CD14-positive monocyte (primary cell): ENCODE data around the gene ACKR2. TPM values are rescaled to one million over a fixed set of nuclear protein-coding genes. Genes with fewer than 3 reads are reported as not detected.

ENCODE experiments used
- DNase-seq, 3 donors: peaks; one replicate each; pipeline ENCODE4 v3.0.0-alpha.2; 2011 to 2022
- H2AFZ ChIP-seq: 2 replicates; pipeline ENCODE4 v1.6.0; 2012; ENCODE audit warnings: mild to moderate bottlenecking, low read depth, low read length, inconsistent platforms; ENCODE audit not compliant: insufficient read depth, poor library complexity, severe bottlenecking
- H3K27ac ChIP-seq, 2 donors: 1 replicate in 1 of 2; 2 replicates in 1 of 2; pipeline ENCODE4 v1.5.1; 2012 to 2013; ENCODE audit warnings: low read length in 2 of 2, control low read depth in 1 of 2, inconsistent platforms in 1 of 2, low read depth in 1 of 2, mild to moderate bottlenecking in 1 of 2
- H3K27me3 ChIP-seq, 2 donors: one replicate each; pipeline versions ENCODE4 v1.6.0 to v1.6.1; 2011 to 2013; ENCODE audit warnings: low read length in 2 of 2; ENCODE audit not compliant: control insufficient read depth in 2 of 2, insufficient read depth in 2 of 2
- H3K36me3 ChIP-seq, 2 donors: replicated peaks in 1 of 2; 1 replicate in 1 of 2; 2 replicates in 1 of 2; pipeline versions ENCODE4 v1.5.1 to v1.6.1; 2012 to 2013; ENCODE audit warnings: low read length in 2 of 2, control low read depth in 1 of 2, inconsistent platforms in 1 of 2, mild to moderate bottlenecking in 1 of 2; ENCODE audit not compliant: insufficient read depth in 2 of 2, control insufficient read depth in 1 of 2
- H3K4me1 ChIP-seq, 2 donors: 1 replicate in 1 of 2; 2 replicates in 1 of 2; pipeline versions ENCODE4 v1.5.1 to v1.6.1; 2012 to 2013; ENCODE audit warnings: low read length in 2 of 2, control low read depth in 1 of 2, inconsistent platforms in 1 of 2, mild to moderate bottlenecking in 1 of 2, moderate library complexity in 1 of 2; ENCODE audit not compliant: insufficient read depth in 2 of 2, control insufficient read depth in 1 of 2
- H3K4me2 ChIP-seq: replicated peaks from 2 replicates; pipeline ENCODE3; 2012; ENCODE audit warnings: low read length, moderate library complexity, mild to moderate bottlenecking; ENCODE audit not compliant: poor library complexity, severe bottlenecking; ENCODE audit errors: extremely low read depth
- H3K4me3 ChIP-seq, 3 experiments: fragments of 200-600 bp in 1 of 3; sonication (generic) in 1 of 3; replicated peaks in 1 of 3; 1 replicate in 2 of 3; 2 replicates in 1 of 3; pipeline ENCODE4 v1.5.1; 2011 to 2013; ENCODE audit warnings: low read length in 3 of 3, mild to moderate bottlenecking in 3 of 3, control low read depth in 2 of 3, low read depth in 2 of 3, inconsistent platforms in 1 of 3, moderate library complexity in 1 of 3
- H3K79me2 ChIP-seq: 2 replicates; pipeline ENCODE4 v1.6.0; 2012; ENCODE audit warnings: mild to moderate bottlenecking, control low read depth, inconsistent platforms, low read length, moderate library complexity; ENCODE audit not compliant: insufficient read depth
- H3K9ac ChIP-seq: 2 replicates; pipeline ENCODE4 v1.6.0; 2017; ENCODE audit warnings: low read length, mild to moderate bottlenecking; ENCODE audit not compliant: insufficient read depth, poor library complexity, severe bottlenecking
- H3K9me3 ChIP-seq, 2 donors: replicated peaks in 1 of 2; 1 replicate in 1 of 2; 2 replicates in 1 of 2; pipeline versions ENCODE4 v1.5.1 to v1.6.1; 2012 to 2013; ENCODE audit warnings: low read length in 2 of 2, control low read depth in 1 of 2; ENCODE audit not compliant: control insufficient read depth in 1 of 2, insufficient read depth in 1 of 2
- H4K20me1 ChIP-seq: 2 replicates; pipeline ENCODE4 v1.6.0; 2012; ENCODE audit warnings: mild to moderate bottlenecking, low read length, control low read depth, moderate library complexity; ENCODE audit not compliant: insufficient read depth
- H3K27ac Mint-ChIP-seq, 7 donors: one replicate each; pipeline ENCODE4 v1.8.0; 2020; ENCODE audit warnings: mild to moderate bottlenecking in 7 of 7, mixed read lengths in 7 of 7, moderate library complexity in 6 of 7, inconsistent platforms in 2 of 7
- H3K27me3 Mint-ChIP-seq, 3 donors: one replicate each; pipeline ENCODE4 v1.8.0; 2021 to 2022; ENCODE audit warnings: low read depth in 3 of 3, mild to moderate bottlenecking in 3 of 3, mixed read lengths in 3 of 3, moderate library complexity in 3 of 3, inconsistent platforms in 1 of 3
- H3K36me3 Mint-ChIP-seq, 2 donors: one replicate each; pipeline ENCODE4 v1.8.0; 2020; ENCODE audit warnings: mixed read lengths in 2 of 2, inconsistent platforms in 1 of 2, mild to moderate bottlenecking in 1 of 2
- H3K4me1 Mint-ChIP-seq: one replicate; pipeline ENCODE4 v1.8.0; 2020; ENCODE audit warnings: mild to moderate bottlenecking, mixed read lengths
- H3K4me3 Mint-ChIP-seq, 2 donors: one replicate each; pipeline ENCODE4 v1.8.0; 2020; ENCODE audit warnings: mild to moderate bottlenecking in 2 of 2, mixed read lengths in 2 of 2, moderate library complexity in 1 of 2
- H3K9me3 Mint-ChIP-seq, 7 donors: one replicate each; pipeline ENCODE4 v1.8.0; 2020 to 2022; ENCODE audit warnings: mixed read lengths in 7 of 7, mild to moderate bottlenecking in 6 of 7, moderate library complexity in 6 of 7, inconsistent platforms in 2 of 7
- WGBS: methylation state at CpG from one replicate; pipeline ENCODE4 v1.1.5; 2013; ENCODE audit warnings: missing lambda C conversion rate; ENCODE audit not compliant: insufficient coverage; 5-methylcytosine and 5-hydroxymethylcytosine counted together
- intact Hi-C, 2 donors: fragments of 100-400 bp; cut with micrococcal nuclease; formaldehyde crosslinking; loops; one replicate each; pipeline versions ENCODE4 v1.15.0 to v1.15.1; 2023
- polyA plus RNA-seq, 3 donors: library from polyadenylated mRNA; depleted of rRNA in 1 of 3; unstranded in 2 of 3; stranded (reverse) in 1 of 3; fragments of 300-500 nt in 2 of 3; fragments of >200 nt in 1 of 3; fragmentation: Illumina TruSeq in 2 of 3; gene quantifications; 1 replicate in 2 of 3; 2 replicates in 1 of 3; pipeline ENCODE4 v1.2.3, GENCODE V29; 2012 to 2021
- TF ChIP-seq, protein P1 (sequence below): fragments of 200-600 bp; IDR thresholded peaks from one replicate; pipeline ENCODE4 v1.8.0; 2022; ENCODE audit warnings: antibody characterized with exemption, mild to moderate bottlenecking

The ACKR2 gene
- polyA plus RNA-seq, 3 donors, result 0.49 TPM; not detected in 2

DNA sequence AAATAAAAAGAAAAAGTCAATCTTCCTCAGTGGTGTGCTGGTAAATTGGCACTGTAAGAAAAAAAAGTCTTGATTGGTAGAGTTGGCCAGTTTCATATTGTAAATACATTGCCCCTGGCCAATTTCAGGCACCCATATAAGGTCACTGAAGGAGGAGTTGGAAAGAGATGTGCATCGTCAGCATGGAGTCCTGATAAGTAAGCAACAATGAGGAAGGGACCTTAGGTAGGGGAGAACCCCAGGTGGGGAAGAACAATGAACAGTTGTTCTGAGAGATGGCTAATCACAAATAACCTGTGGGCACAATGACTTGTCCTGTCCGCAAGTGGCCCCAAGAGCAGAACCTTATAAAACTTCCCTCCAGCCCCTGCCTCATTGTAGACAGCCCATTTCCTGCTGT lies 75.1 kb downstream of the ACKR2 start:
- intact Hi-C loops, result loop anchor here (2.0 to 5.0 kb wide), 2 partner anchors 102 to 104 kb away; no protein-coding TSS in a partner anchor
- H3K9me3 Mint-ChIP-seq, result no peaks in the 10 kb centered on the region
- Histone ChIP-seq H3K9ac (no peak overlapping the region), H3K4me3 (no peak overlapping the region), H3K27me3 (peaks cover 0 to 10% of the 10 kb centered on the region in 2 donors), H3K36me3 (no peaks in the 10 kb centered on the region), H3K79me2 (no peaks in the 10 kb centered on the region), H3K27ac (no peak overlapping the region), H3K4me1 (peaks cover 13 to 14% of the 10 kb centered on the region in 2 donors), H3K9me3 (no peaks in the 10 kb centered on the region), H3K4me2 (no peak overlapping the region), H2AFZ (no peak overlapping the region), H4K20me1 (no peaks in the 10 kb centered on the region)
- peaks cover 0 to 2% of the 10 kb centered on the region in 2 donors for H3K36me3 Mint-ChIP-seq
- peaks cover 10% of the 10 kb centered on the region for H3K4me1 Mint-ChIP-seq
- DNase-seq, result no peak
- 43% methylated on average over 1 of the region's 2 CpGs for WGBS
- TF ChIP-seq, protein P1, sequence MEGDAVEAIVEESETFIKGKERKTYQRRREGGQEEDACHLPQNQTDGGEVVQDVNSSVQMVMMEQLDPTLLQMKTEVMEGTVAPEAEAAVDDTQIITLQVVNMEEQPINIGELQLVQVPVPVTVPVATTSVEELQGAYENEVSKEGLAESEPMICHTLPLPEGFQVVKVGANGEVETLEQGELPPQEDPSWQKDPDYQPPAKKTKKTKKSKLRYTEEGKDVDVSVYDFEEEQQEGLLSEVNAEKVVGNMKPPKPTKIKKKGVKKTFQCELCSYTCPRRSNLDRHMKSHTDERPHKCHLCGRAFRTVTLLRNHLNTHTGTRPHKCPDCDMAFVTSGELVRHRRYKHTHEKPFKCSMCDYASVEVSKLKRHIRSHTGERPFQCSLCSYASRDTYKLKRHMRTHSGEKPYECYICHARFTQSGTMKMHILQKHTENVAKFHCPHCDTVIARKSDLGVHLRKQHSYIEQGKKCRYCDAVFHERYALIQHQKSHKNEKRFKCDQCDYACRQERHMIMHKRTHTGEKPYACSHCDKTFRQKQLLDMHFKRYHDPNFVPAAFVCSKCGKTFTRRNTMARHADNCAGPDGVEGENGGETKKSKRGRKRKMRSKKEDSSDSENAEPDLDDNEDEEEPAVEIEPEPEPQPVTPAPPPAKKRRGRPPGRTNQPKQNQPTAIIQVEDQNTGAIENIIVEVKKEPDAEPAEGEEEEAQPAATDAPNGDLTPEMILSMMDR, result no peak
- H3K4me3 Mint-ChIP-seq, result no peak overlapping the region
- H3K27ac Mint-ChIP-seq, result no peak overlapping the region
- peaks cover 6 to 11% (median 8%) of the 10 kb centered on the region in 3 donors for H3K27me3 Mint-ChIP-seq

DNA sequence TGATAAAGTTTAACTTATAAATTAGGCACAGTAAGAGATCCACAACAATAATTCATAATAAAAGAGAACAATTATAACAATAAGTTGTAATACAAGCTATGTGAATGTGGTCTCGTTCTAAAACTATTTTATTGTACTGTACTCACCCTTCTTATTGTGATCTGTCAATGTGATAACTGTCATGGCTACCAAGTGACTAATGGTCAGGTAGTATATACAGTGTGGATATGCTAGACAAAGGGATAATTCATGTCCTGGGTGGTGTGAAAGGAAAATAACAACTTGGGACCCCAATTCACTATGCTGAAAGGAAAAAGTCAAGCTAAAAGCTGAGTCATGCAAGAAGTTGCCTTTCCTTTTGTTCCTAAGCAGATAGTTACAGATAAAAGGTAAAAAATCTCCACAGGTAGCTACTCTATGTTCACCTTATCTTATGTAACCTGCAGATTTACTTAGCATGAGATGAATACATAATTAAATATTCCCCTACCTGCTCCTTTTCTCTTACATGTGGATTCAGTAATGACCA lies 77.1 kb downstream of the ACKR2 start:
- intact Hi-C loops, result no loop called here
- Histone ChIP-seq H3K4me2 (no peak overlapping the region), H3K79me2 (no peaks in the 10 kb centered on the region), H3K27me3 (no peaks in the 10 kb centered on the region), H2AFZ (no peak overlapping the region), H3K9me3 (no peaks in the 10 kb centered on the region), H3K4me1 (peaks cover 1 to 3% of the 10 kb centered on the region in 2 donors), H3K36me3 (no peaks in the 10 kb centered on the region), H4K20me1 (no peaks in the 10 kb centered on the region), H3K27ac (no peak overlapping the region), H3K9ac (no peak overlapping the region), H3K4me3 (no peak overlapping the region)
- H3K27me3 Mint-ChIP-seq, result peaks cover 2 to 11% (median 3%) of the 10 kb centered on the region in 3 donors
- no peak overlapping the region for H3K4me3 Mint-ChIP-seq
- no CpG with 5 or more reads among the region's 1 CpG for WGBS
- peaks cover 2% of the 10 kb centered on the region for H3K4me1 Mint-ChIP-seq
- DNase-seq, result no peak
- H3K9me3 Mint-ChIP-seq, result peaks cover 0 to 3% (median 0%) of the 10 kb centered on the region in 7 donors
- TF ChIP-seq, protein P1, result no peak
- no peaks in the 10 kb centered on the region for H3K36me3 Mint-ChIP-seq
- no peak overlapping the region for H3K27ac Mint-ChIP-seq
